GM21717 (cell line): ENCODE data around the gene STEAP4.

Experiments used
- ATAC-seq: cut with Tn5 transposase; IDR thresholded peaks from one replicate; pipeline ENCODE4 v1.9.1; 2021; ENCODE audit warnings: mild to moderate bottlenecking, moderate library complexity; ENCODE audit not compliant: unreplicated experiment

The STEAP4 gene

DNA sequence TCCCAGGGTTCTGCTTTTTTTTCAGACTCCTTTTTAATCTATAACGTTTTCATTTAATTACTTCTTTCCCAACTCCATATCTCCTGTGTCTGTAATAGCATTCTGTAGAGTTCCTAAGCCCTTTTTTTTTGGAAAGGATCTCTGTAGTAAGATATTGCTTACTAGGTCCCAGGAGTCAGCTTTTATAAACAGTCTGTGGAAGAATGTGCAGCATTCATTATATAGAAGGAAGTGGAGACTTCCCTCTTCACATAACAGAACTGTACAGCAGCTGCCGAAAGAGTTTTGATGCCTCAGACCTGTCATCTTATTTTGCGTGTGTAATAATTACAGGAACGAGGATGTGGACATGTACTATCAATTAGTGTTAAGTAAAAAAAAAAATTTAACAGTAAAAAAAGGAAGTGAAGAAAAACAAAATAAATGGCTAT is 7.4 kb upstream of the STEAP4 start:
- no peak for ATAC-seq

DNA sequence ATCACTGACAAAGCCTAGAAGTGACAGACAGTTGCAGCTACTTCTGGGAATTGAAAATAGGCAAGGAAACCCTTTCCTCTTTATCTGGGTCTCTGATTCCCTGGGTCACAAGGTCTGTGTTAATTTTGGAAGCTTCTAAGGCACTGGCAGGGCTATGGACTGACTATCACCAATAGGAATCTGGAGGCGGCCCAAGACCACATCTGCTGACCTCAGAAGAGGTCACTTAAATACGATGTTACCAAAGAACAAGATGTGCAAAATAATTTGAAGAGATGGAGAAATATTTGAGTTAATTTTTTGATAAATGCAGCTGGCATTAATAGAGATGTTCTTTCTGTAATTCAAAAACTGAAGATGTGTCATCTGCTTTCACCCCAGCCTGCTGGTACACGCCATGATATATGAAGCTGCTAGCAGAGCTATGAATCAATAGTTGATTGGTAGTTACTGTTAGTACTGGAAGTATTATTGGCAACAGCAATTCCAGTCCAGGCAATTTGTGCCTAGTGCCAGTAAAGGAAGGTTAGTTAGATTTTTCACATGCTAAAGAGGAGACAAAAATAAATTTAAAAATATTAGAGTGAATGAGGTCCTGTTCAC is 5.5 kb upstream of the STEAP4 start:
- ATAC-seq, result no peak

DNA sequence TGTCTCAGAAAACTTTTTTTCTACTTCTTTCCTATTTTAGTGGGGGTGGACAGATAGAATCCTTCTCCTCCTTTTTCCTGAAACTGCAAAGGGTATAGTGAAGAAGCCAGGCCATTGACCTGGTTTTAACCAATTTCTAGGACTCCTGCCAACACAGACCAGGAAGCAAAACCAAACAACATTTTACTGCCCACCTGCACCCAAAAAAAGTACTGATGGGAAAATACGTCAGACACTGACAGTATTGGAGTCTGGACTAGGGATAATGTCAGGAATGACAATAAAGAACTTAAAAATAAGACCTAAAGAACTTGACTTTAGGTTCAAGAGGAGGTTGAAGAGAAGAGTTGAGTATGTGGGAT is 5.0 kb upstream of the STEAP4 start:
- no peak for ATAC-seq

DNA sequence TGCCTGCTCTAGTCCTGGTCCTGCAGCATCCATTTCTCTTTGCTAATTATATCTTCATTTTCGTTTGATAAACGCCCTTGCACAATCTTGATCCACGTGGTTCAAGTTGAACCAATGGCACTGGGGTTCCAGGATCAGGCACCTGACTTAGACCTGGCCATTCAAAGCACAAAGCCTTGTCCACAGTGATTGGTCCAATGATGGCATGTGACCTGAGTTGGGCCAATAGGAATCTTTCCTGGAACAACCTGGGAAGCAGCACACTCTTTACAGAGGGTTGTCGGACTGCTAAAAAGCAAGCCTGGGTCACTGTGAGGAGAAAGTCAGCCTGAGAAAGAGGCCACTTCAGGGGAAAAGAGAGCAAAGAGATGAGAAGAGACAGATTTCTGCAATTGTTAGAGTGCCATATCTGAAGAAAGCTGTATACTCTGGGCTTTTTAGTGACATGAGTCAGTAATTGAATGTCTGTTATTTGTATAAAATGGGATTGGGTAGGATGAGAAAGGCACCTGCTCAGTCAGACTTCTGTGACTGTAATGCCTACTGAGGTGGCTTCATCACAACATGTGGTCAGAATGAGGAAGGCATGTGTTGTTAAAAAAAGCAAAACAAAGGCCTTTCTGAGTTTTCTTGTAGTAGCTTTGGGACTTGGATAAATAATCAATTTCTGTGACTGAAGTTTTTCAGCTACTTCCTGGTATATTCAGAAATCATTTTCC is 4.4 kb upstream of the STEAP4 start:
- ATAC-seq, result no peak

- ATAC-seq, result no peak
Measured at GRCh38 chr7:88309819-88310218, 3.1 kb upstream of the STEAP4 start.

GRCh38 chr7:88307823-88308222 is 1.1 kb upstream of the STEAP4 start:
- no peak for ATAC-seq

DNA sequence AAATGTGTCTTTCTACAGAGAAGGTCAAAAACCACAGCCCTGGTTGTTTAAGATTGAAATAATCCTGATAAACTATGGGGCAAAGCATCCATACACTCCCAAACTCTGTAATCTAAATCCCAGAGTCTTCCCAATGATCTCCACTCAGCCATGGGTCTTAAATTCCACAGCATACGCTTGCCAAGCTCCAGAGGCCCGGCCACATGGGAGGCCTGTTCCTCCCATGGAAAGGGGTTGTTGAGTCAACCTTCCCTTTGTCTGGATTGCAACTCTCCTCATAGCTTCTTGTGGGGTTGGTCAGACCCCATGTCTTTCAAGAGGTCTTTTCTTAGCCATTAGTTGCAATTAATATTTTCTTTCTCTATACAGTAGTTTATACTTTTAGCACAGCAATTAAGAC is 718 bp upstream of the STEAP4 start:
- no peak for ATAC-seq

- ATAC-seq, result no peak
Measured at GRCh38 chr7:88305044-88305443, 1.6 kb downstream of the STEAP4 start.

GRCh38 chr7:88302486-88302885 is 4.2 kb downstream of the STEAP4 start:
- no peak for ATAC-seq

GRCh38 chr7:88301924-88302323 is 4.8 kb downstream of the STEAP4 start:
- no peak for ATAC-seq

GRCh38 chr7:88300401-88300945 is 6.2 kb downstream of the STEAP4 start:
- no peak for ATAC-seq

- no peak for ATAC-seq
Measured at GRCh38 chr7:88299126-88299525, 7.6 kb downstream of the STEAP4 start.

- no peak for ATAC-seq
Measured at GRCh38 chr7:88293866-88294265, 12.8 kb downstream of the STEAP4 start.

DNA sequence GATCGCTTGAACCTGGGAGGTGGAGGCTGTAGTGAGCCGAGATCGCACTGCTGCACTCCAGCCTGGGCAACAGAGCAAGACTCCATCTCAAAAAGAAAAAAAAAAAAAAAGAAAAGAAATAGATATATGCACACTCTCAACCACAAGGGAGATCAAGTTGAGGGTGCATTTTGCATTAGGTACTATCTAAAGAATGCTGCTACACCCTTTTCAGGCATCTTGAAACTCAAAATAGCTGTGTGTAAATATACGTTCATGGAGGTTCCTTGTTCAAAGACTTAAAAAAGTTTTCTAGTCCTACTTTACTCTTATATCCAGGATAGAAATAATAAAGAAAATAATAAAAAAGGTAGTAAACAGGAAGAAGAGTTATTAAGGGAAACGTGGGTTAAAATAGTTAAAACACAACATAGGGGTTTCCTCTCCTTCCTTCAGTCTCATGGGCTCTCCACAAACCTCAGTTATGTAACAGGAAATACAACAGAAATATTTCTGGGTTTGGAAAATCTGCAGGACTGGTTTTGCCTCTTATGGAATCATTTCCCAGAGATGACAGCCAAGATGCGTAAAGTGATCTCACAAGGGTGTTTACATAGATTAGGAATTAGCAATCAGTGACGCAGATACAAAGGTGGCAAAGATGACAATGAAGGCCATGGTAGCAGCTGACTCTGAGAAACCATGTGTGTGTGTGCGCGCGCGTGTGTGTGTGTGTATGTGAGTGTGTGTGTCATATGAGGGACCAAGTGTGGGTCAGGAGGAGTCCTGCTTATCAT is 15.1 kb downstream of the STEAP4 start:
- ATAC-seq, result no peak

GRCh38 chr7:88290491-88290890 is 16.2 kb downstream of the STEAP4 start:
- no peak for ATAC-seq

GRCh38 chr7:88289564-88290025 is 17.1 kb downstream of the STEAP4 start:
- ATAC-seq, result no peak

DNA sequence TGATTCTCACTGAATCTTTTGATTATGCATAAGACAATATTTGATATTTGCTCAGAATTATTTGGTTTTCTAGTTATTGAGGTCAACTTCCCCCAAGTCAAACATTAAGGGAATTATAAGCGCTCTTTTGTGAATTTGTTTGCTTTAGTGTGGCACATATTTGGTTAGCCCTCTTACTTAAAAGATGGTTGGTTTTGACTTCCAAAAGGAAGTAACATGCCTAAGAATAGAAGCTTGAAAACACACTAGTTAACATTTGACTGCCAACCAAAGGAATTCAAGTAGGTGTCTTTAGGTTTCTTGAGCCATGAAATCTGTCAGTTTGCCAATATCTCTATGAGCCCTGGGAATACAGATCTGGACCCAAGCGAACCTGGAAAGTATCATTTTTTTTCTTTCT is 24.9 kb downstream of the STEAP4 start:
- ATAC-seq, result no peak

- ATAC-seq, result no peak
Measured at GRCh38 chr7:88280801-88281200, 25.9 kb downstream of the STEAP4 start.

GRCh38 chr7:88279323-88279722 is 27.4 kb downstream of the STEAP4 start:
- ATAC-seq, result no peak

- ATAC-seq, result no peak
Measured at GRCh38 chr7:88278881-88279280, 27.8 kb downstream of the STEAP4 start.

DNA sequence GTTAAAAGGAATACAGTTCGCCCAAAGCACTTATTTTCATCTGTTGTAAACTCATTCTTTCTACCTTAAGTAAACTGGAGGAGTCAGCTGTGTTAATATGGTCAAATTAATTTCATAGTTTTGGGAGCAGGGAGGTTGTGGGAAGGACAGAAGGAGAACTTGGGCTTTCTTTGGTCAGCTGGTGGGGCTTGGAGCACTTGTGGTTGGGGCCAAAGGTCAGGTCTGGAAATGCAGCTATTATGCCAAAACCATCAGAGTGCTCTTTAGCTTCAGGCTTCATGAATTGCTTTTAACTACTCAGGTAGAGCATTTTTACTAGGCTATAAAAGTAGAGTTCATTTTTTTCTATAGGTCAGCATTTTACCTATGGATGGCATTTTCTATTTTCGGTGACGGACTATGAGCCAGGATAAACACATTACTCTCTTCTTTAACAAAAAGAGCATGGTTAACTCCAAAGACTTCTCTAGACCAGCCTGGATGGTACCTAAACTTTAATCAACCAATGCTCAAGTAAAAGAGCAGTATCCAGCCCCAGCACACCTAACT is 30.0 kb downstream of the STEAP4 start:
- no peak for ATAC-seq
